ENCODE data around the gene DIAPH2.
"Not testable (repeated sequence)": the region's sequence is repeated elsewhere in the genome, so short reads cannot be mapped to it uniquely, and the experiment has no call there.

Gene DIAPH2

GRCh38 chrX:96719161-96719875 lies 34.7 kb downstream of the DIAPH2 start:
- no peak for DNase-seq

GRCh38 chrX:96721354-96721753 lies 36.7 kb downstream of the DIAPH2 start:
- DNase-seq = no peak

- DNase-seq = no peak
These were observed 38.1 kb downstream of the DIAPH2 start for GRCh38 chrX:96722781-96723180.

GRCh38 chrX:96729053-96729452 lies 44.4 kb downstream of the DIAPH2 start:
- no peak for DNase-seq

GRCh38 chrX:96729868-96730643 lies 45.4 kb downstream of the DIAPH2 start:
- no peak for DNase-seq

- not testable (repeated sequence) for DNase-seq
These were observed 46.4 kb downstream of the DIAPH2 start for GRCh38 chrX:96731000-96731399.

- DNase-seq = no peak
These were observed 58.9 kb downstream of the DIAPH2 start for GRCh38 chrX:96743367-96744073.

- DNase-seq = no peak
These were observed 68.1 kb downstream of the DIAPH2 start for GRCh38 chrX:96752781-96753180.

- no peak for DNase-seq
These were observed 68.6 kb downstream of the DIAPH2 start for GRCh38 chrX:96753230-96753629.

- DNase-seq = no peak
These were observed 71.8 kb downstream of the DIAPH2 start for GRCh38 chrX:96756491-96756890.

GRCh38 chrX:96761566-96761965 lies 76.9 kb downstream of the DIAPH2 start:
- DNase-seq = no peak

GRCh38 chrX:96763608-96764007 lies 79.0 kb downstream of the DIAPH2 start:
- DNase-seq = no peak

GRCh38 chrX:96764864-96765263 lies 80.2 kb downstream of the DIAPH2 start:
- no peak for DNase-seq

GRCh38 chrX:96770315-96770714 lies 85.7 kb downstream of the DIAPH2 start:
- no peak for DNase-seq

GRCh38 chrX:96771486-96771885 lies 86.8 kb downstream of the DIAPH2 start:
- DNase-seq = no peak

GRCh38 chrX:96774116-96774515 lies 89.5 kb downstream of the DIAPH2 start:
- no peak for DNase-seq

- no peak for DNase-seq
These were observed 92.3 kb downstream of the DIAPH2 start for GRCh38 chrX:96776966-96777365.

- DNase-seq = no peak
These were observed 106.9 kb downstream of the DIAPH2 start for GRCh38 chrX:96791559-96791958.

- DNase-seq = no peak
These were observed 107.4 kb downstream of the DIAPH2 start for GRCh38 chrX:96792047-96792446.

GRCh38 chrX:96798982-96799381 lies 114.3 kb downstream of the DIAPH2 start:
- DNase-seq = no peak

GRCh38 chrX:96807318-96807717 lies 122.7 kb downstream of the DIAPH2 start:
- DNase-seq = no peak

- no peak for DNase-seq
These were observed 136.3 kb downstream of the DIAPH2 start for GRCh38 chrX:96820935-96821334.

- DNase-seq = no peak
These were observed 139.5 kb downstream of the DIAPH2 start for GRCh38 chrX:96824166-96824565.

GRCh38 chrX:96833333-96833732 lies 148.7 kb downstream of the DIAPH2 start:
- no peak for DNase-seq
